ENCODE data around the gene APC2. TPM values are rescaled to one million over a fixed set of nuclear protein-coding genes. Genes with fewer than 3 reads are reported as not detected.

APC2 gene
- total and polyA plus RNA-seq, 2 donors (not counting 1 experiment from before 2014, with no cell fraction given) = 0.12 to 0.16 TPM

DNA sequence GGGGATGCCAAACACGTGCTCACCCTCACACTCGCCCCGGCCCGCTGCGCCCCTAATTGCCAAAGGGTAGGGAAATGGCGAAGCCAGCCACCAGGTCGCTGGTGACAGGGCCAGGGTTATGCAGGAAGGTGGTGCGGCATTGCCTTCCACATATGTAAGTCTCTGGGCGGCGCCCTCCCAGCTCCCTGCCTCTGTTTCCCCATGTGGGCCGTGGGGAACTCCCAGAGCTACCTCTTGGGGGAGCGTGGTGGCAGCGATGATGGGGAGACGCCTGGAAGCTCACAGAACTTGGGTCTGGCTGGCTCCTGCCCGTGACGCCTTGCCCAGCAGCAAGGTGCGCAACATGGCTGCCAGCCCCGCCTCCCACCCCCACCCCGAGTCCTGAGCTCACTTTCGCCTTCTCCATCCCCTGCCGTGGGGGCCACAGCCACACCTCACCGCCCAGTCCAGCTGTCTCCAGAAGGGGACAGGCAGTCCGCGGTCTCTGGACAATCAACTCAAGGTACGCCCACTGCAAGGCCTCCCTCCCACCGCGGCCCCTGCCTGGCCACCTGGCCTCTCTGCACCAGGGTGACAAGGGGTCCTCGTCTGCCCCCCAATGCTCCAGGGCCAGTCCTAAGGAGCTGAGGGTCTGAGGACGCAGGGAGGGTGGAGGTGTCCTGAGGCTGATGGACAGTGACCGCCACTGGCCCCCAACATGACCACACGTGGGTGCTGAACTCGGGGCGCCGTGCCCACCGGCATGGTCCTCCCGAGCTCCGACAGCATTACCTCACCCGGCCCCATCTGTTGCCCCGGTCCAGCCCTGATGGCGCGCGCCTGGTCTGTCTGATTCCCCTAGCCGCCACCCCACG, 22.5 kb downstream of the APC2 start:
- H3K79me2 ChIP-seq (ENCODE audit: control insufficient read depth, insufficient read depth, low read length) = peaks cover 19% of the 10 kb centered on the region
- TF ChIP-seq, protein P1, sequence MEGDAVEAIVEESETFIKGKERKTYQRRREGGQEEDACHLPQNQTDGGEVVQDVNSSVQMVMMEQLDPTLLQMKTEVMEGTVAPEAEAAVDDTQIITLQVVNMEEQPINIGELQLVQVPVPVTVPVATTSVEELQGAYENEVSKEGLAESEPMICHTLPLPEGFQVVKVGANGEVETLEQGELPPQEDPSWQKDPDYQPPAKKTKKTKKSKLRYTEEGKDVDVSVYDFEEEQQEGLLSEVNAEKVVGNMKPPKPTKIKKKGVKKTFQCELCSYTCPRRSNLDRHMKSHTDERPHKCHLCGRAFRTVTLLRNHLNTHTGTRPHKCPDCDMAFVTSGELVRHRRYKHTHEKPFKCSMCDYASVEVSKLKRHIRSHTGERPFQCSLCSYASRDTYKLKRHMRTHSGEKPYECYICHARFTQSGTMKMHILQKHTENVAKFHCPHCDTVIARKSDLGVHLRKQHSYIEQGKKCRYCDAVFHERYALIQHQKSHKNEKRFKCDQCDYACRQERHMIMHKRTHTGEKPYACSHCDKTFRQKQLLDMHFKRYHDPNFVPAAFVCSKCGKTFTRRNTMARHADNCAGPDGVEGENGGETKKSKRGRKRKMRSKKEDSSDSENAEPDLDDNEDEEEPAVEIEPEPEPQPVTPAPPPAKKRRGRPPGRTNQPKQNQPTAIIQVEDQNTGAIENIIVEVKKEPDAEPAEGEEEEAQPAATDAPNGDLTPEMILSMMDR (IDR thresholded peaks at IDR 0.05) = no peak
- no peak for TF ChIP-seq EZH2 (IDR thresholded peaks at IDR 0.05; ENCODE audit: borderline replicate concordance, insufficient read depth, low read depth, low read length, poor library complexity, severe bottlenecking)
- Mint-ChIP-seq H3K9me3 (ENCODE audit: insufficient read depth) (no peaks in the 10 kb centered on the region), H3K4me3 (peak overlapping the region; percentile 41), H3K27ac (no peak overlapping the region), H3K4me1 (peaks cover 24% of the 10 kb centered on the region), H3K27me3 (peaks cover 3% of the 10 kb centered on the region)
- peak overlapping the region; percentile 98 for H3K4me2 ChIP-seq (replicated peaks; ENCODE audit: low read depth, low read length, poor library complexity, severe bottlenecking)
- no peak overlapping the region for H3K27ac ChIP-seq (ENCODE audit: low read length in 2 of 2)
- DNase-seq (no peak), ATAC-seq (ENCODE audit: low read depth) (no peak)
- H4K20me1 ChIP-seq (ENCODE audit: control insufficient read depth, insufficient read depth, low read length, poor library complexity, severe bottlenecking) = peaks cover 81% of the 10 kb centered on the region
- peaks cover 43 to 44% of the 10 kb centered on the region in 2 donors for H3K4me1 ChIP-seq (ENCODE audit: control insufficient read depth in 2 of 2, insufficient read depth in 2 of 2, low read length in 2 of 2)
- peaks cover 0 to 2% of the 10 kb centered on the region in 2 experiments for H3K36me3 ChIP-seq (replicated peaks in 1 of 2; ENCODE audit: control extremely low read depth in 1 of 2, control insufficient read depth in 1 of 2, extremely low read depth in 1 of 2, insufficient read depth in 2 of 2, low read length in 1 of 2)
- H3K9me3 ChIP-seq (ENCODE audit: control extremely low read depth in 1 of 3, control insufficient read depth in 2 of 3, insufficient read depth in 1 of 3, low read length in 2 of 3) = peaks cover 0 to 3% (median 0%) of the 10 kb centered on the region in 3 donors
- H3K4me3 ChIP-seq (ENCODE audit: control extremely low read depth in 1 of 5, extremely low read depth in 1 of 5, insufficient read depth in 1 of 5, low read depth in 2 of 5, low read length in 4 of 5) = no peak overlapping the region
- CTCF ChIA-PET = interaction anchor here (0.8 to 1.3 kb wide), 3 partner anchors 14 to 76 kb away, joined by 3 to 4 read pairs (median 3); no protein-coding TSS in a partner anchor
- intact Hi-C loops (cut with micrococcal nuclease) = no loop called here
- H2AFZ ChIP-seq (ENCODE audit: insufficient read depth, low read depth, low read length, poor library complexity, severe bottlenecking) = no peak overlapping the region
- POLR2A ChIA-PET = interaction anchor here (1.2 kb wide), 1 partner anchor 10 kb away, joined by 5 read pairs; no protein-coding TSS in a partner anchor
- WGBS (ENCODE audit: insufficient coverage) = 73% methylated on average over 41 of the region's 44 CpGs
- H3K27me3 ChIP-seq (replicated peaks in 1 of 4; ENCODE audit: control extremely low read depth in 1 of 4, control insufficient read depth in 3 of 4, insufficient read depth in 4 of 4, low read length in 3 of 4) = peaks cover 0 to 44% (median 13%) of the 10 kb centered on the region in 4 experiments
- H3K9ac ChIP-seq (ENCODE audit: low read length) = no peak overlapping the region
